Measurements from ENCODE around the gene GRM5.
A peak's percentile ranks its signal among the peaks of the same experiment; 100 is the strongest.
"Not testable (repeated sequence)": the region's sequence is repeated elsewhere in the genome, so short reads cannot be mapped to it uniquely, and the experiment has no call there.

Gene GRM5

GRCh38 chr11:89065651-89066201, at the start of gene GRM5:
TSS of gene GRM5 (minus strand) at chr11:89065982. CDS start at chr11:89047872, 18,110 bp downstream.
- intact Hi-C loops (cut with DNase I), result not testable (repeated sequence)
- DNase-seq, result peak; percentile 13 to 91 (median 38)

- DNase-seq, result peak in 1 of 10 donors; percentile 6
- intact Hi-C loops (cut with DNase I), result loop anchor here (5.0 kb wide), 1 partner anchor 514 kb away; no protein-coding TSS in a partner anchor
Observed at GRCh38 chr11:89097956-89098355, 32.2 kb upstream of the GRM5 start.

- DNase-seq; intact Hi-C loops (cut with DNase I): not testable (repeated sequence)
Observed at GRCh38 chr11:89093806-89094205, 28.0 kb upstream of the GRM5 start.

- intact Hi-C loops (cut with DNase I); DNase-seq: not testable (repeated sequence)
Observed at GRCh38 chr11:89084951-89085350, 19.2 kb upstream of the GRM5 start.

- DNase-seq; intact Hi-C loops (cut with DNase I): not testable (repeated sequence)
Observed at GRCh38 chr11:89070911-89071310, 5.1 kb upstream of the GRM5 start.

- intact Hi-C loops (cut with DNase I), result no loop called here
- DNase-seq, result no peak
Observed at GRCh38 chr11:89067264-89067663, 1.5 kb upstream of the GRM5 start.

- intact Hi-C loops (cut with DNase I), result no loop called here
- no peak for DNase-seq
Observed at GRCh38 chr11:89065066-89065465, 716 bp downstream of the GRM5 start.

- intact Hi-C loops (cut with DNase I), result not testable (repeated sequence)
- DNase-seq, result peak in 9 of 10 donors; percentile 8 to 87 (median 45)
Observed at GRCh38 chr11:89063481-89063951, 2.3 kb downstream of the GRM5 start.

- DNase-seq, result peak in 6 of 10 donors; percentile 8 to 85 (median 46)
- intact Hi-C loops (cut with DNase I), result not testable (repeated sequence)
Observed at GRCh38 chr11:89062771-89063298, 2.9 kb downstream of the GRM5 start.

- intact Hi-C loops (cut with DNase I); DNase-seq: not testable (repeated sequence)
Observed at GRCh38 chr11:89061839-89062238, 3.9 kb downstream of the GRM5 start.

GRCh38 chr11:89057406-89057805, 8.4 kb downstream of the GRM5 start:
- intact Hi-C loops (cut with DNase I); DNase-seq: not testable (repeated sequence)

- no peak for DNase-seq
- intact Hi-C loops (cut with DNase I), result no loop called here
Observed at GRCh38 chr11:89052220-89052619, 13.6 kb downstream of the GRM5 start.

- DNase-seq; intact Hi-C loops (cut with DNase I): not testable (repeated sequence)
Observed at GRCh38 chr11:89047159-89047558, 18.6 kb downstream of the GRM5 start.

GRCh38 chr11:89043861-89044588, 21.8 kb downstream of the GRM5 start:
- intact Hi-C loops (cut with DNase I); DNase-seq: not testable (repeated sequence)

- intact Hi-C loops (cut with DNase I); DNase-seq: not testable (repeated sequence)
Observed at GRCh38 chr11:89029671-89030070, 36.1 kb downstream of the GRM5 start.

GRCh38 chr11:89021339-89021738, 44.4 kb downstream of the GRM5 start:
- no peak for DNase-seq
- intact Hi-C loops (cut with DNase I), result no loop called here

GRCh38 chr11:89019827-89020547, 45.8 kb downstream of the GRM5 start:
- DNase-seq; intact Hi-C loops (cut with DNase I): not testable (repeated sequence)

GRCh38 chr11:89016214-89016613, 49.6 kb downstream of the GRM5 start:
- DNase-seq, result no peak
- intact Hi-C loops (cut with DNase I), result no loop called here

- DNase-seq, result no peak
- intact Hi-C loops (cut with DNase I), result no loop called here
Observed at GRCh38 chr11:89015614-89016013, 50.2 kb downstream of the GRM5 start.

GRCh38 chr11:89000852-89001251, 64.9 kb downstream of the GRM5 start:
- intact Hi-C loops (cut with DNase I); DNase-seq: not testable (repeated sequence)

GRCh38 chr11:88979641-88980040, 86.1 kb downstream of the GRM5 start:
- intact Hi-C loops (cut with DNase I), result no loop called here
- DNase-seq, result no peak

Data from posterior cingulate gyrus (tissue), 11 donors.